ENCODE results near the gene OR13J1.

OR13J1 gene

GRCh38 chr9:35829084-35829763, 41.0 kb downstream of the OR13J1 start, which contains the start of gene TMEM8B:
TSS of gene TMEM8B (plus strand) at chr9:35829228. CDS start at chr9:35829448, 220 bp downstream.
- DNase-seq = peak; percentile 83

DNA sequence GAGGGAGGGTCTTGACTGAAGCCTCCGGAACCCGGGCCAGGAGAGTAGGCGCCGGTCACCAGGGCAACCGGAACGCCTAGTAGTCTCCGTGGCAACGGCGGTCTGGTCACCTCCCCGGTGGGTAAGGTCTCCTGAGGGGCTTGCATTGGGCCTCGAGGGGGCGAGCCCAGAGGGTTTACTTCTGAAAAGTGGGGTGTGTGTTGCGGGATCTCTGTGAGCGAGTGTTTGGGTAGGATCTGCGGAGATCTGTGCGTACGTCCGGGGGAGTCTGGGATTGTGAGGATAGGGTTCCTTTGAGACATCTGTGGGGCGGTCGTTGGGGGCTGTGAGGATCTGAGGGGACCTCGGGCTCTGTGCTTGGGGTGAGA, 41.5 kb downstream of the OR13J1 start, which contains the start of gene FAM221B:
FAM221B (minus strand) TSS at position 17 of the 368 bp plus-strand sequence. CDS start 2,571 bp downstream, outside the sequence.
- no peak for DNase-seq

GRCh38 chr9:35827486-35827885, 42.7 kb downstream of the OR13J1 start:
- peak; percentile 74 for DNase-seq

DNA sequence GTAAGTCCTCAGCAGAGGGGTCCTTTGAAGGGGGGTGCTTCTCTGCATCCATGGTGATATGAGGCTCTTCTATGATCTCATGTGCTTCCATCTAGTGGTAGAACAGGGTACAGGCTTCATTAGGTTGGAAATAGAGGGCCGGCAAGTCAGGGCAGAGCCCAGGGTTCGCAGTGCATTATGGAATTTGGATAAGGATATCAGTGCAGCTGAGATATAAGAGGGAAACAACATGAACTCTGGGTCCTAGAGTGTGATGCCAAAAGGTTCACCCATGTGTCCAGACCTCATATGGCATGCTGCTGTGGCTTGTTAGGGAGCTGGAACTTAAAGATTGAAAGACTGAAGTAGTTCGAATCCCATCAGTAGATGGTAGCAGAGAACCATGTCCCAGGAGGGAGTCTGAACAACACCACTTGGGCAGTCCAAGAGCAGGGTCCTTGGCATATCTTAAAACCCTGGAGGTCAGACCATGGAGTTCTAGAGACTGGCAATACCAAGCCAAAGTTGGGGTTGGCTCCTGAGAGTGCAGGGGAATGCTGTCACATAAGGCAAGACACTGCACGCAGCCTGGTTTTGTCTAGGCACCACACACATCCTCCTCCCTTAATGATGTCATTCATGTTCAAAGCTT, 44.0 kb downstream of the OR13J1 start:
- DNase-seq = peak; percentile 61

DNA sequence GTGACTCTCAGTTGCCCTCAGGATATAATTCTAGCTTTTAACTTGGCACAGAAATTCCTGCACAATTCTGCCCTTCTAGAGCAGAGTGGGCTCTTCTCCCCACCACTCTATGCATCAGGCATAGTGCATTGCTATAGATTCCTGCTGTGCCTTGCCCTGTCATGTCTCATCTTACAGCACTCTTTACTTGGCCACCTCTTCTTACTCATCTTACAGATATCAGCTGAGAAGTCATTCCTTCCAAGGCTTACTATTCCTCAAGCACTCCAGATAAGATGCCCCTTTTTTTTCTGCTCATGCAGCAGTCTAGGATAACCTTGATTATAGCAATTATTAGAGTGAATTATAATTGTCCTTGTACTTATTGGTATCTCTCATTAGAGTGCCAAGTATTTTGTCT, 47.3 kb downstream of the OR13J1 start:
- DNase-seq = no peak

DNA sequence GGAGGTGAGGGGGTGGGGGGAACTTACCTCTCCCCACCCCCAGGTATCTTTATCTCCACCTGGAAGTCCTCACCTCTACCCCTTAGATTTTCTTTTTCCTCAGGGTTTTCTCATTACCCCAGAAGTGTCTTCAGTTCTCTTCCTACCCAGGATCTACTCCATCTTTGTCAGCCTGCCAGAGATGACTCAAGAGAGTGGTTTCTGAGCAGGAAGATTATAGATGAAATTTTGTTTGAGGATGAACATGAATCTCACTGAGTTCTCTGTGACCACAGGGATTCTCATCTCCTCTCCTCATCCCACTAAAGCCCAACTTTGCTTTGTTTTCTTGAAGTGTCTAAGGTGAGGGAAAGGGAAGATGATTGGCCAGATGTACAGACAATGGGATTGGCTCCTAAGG, 50.1 kb downstream of the OR13J1 start:
- DNase-seq = peak; percentile 60

Measured in HCEC 1CT (cell line).